ENCODE measurements around the gene TMEM215. TPM values are rescaled to one million over a fixed set of nuclear protein-coding genes. Genes with fewer than 3 reads are reported as not detected.

Gene TMEM215
- total RNA-seq, 1 experiment from 2014 or later = not detected

GRCh38 chr9:32832346-32832745 is 49.0 kb downstream of the TMEM215 start:
- DNase-seq (ENCODE audit: low read depth) = no peak

Other genes with a start within 250 kb of the TMEM215 start
- 8.8 and 9.1 TPM in 2 replicates for gene SMIM27, start 231.2 kb upstream of the TMEM215 start, total RNA-seq (2014; rRNA removed; shearing (Covaris generic))
- 15.8 and 23.8 TPM in 2 replicates for gene TOPORS, start 231.0 kb upstream of the TMEM215 start, total RNA-seq (2014; rRNA removed; shearing (Covaris generic))
- 180 and 184 TPM in 2 replicates for gene NDUFB6, start 210.4 kb upstream of the TMEM215 start, total RNA-seq (2014; rRNA removed; shearing (Covaris generic))
- not detected in 2 replicates for gene TAF1L, start 147.9 kb upstream of the TMEM215 start, total RNA-seq (2014; rRNA removed; shearing (Covaris generic))
- gene APTX, start 218.1 kb downstream of the TMEM215 start, total RNA-seq (2014; rRNA removed; shearing (Covaris generic)) = 33.9 and 40.6 TPM in 2 replicates
- gene DNAJA1, start 241.7 kb downstream of the TMEM215 start, total RNA-seq (2014; rRNA removed; shearing (Covaris generic)) = 171 and 180 TPM in 2 replicates

Measured in RPMI7951 (cell line).